Thyroid gland (tissue), 4 donors: Measurements from ENCODE around the gene LZIC. TPM values are rescaled to one million over a fixed set of nuclear protein-coding genes. Genes with fewer than 3 reads are reported as not detected.

Experiments used
- DNase-seq, 2 donors: peaks; one replicate each; pipeline ENCODE4 v3.0.0-alpha.2; 2019
- H3K27ac ChIP-seq, 3 donors: fragments of 200-600 bp; sonication (generic); 1 replicate in 2 of 3; 2 replicates in 1 of 3; pipeline ENCODE4 v1.5.1; 2016 to 2019; ENCODE audit warnings: mild to moderate bottlenecking in 1 of 3, moderate library complexity in 1 of 3
- H3K27me3 ChIP-seq: fragments of 200-600 bp; sonication (generic); one replicate; pipeline ENCODE4 v1.5.1; 2019
- H3K36me3 ChIP-seq, 2 donors: fragments of 200-600 bp; sonication (generic); one replicate each; pipeline ENCODE4 v1.5.1; 2016 to 2019
- H3K4me1 ChIP-seq, 2 donors: fragments of 200-600 bp; sonication (generic); one replicate each; pipeline ENCODE4 v1.5.1; 2017 to 2019
- H3K4me3 ChIP-seq, 3 donors: fragments of 200-600 bp; sonication (generic); replicated peaks in 1 of 3; 1 replicate in 2 of 3; 2 replicates in 1 of 3; pipeline ENCODE4 v1.5.1; 2016; ENCODE audit warnings: mild to moderate bottlenecking in 1 of 3
- H3K9me3 ChIP-seq: fragments of 200-600 bp; sonication (generic); one replicate; pipeline ENCODE4 v1.5.1; 2017
- CTCF ChIP-seq, 6 experiments: fragments of 200-600 bp in 3 of 6; fragments of 450-650 bp in 3 of 6; sonication (generic) in 3 of 6; IDR thresholded peaks; one replicate each; pipeline ENCODE4 v1.5.1; 2016 to 2019; ENCODE audit warnings: antibody characterized with exemption in 6 of 6, mild to moderate bottlenecking in 2 of 6, inconsistent platforms in 1 of 6, moderate library complexity in 1 of 6
- POLR2A ChIP-seq, 2 donors: fragments of 450-650 bp; IDR thresholded peaks; one replicate each; pipeline ENCODE4 v1.6.1; 2017; ENCODE audit warnings: antibody characterized with exemption in 2 of 2, mild to moderate bottlenecking in 2 of 2, moderate library complexity in 1 of 2
- WGBS, 2 donors: methylation state at CpG; one replicate each; pipeline ENCODE4 v1.1.5; 2017; 5-methylcytosine and 5-hydroxymethylcytosine counted together
- intact Hi-C: fragments of 100-400 bp; cut with DNase I; formaldehyde crosslinking; loops from one replicate; pipeline ENCODE4 v1.15.1; 2023
- total RNA-seq, 4 donors: library from RNA; depleted of rRNA; stranded (reverse); fragments of >200 nt; gene quantifications; one replicate each; pipeline ENCODE4 v1.2.3, GENCODE V29; 2016

The LZIC gene
- total RNA-seq, 4 donors from 2014 or later = 23.0 to 42.7 (median 34.1) TPM

- Histone ChIP-seq H3K4me3 (peak overlapping the region; percentile 63 to 67 (median 63)), H3K27me3 (no peaks in the 10 kb centered on the region), H3K36me3 (no peaks in the 10 kb centered on the region), H3K27ac (peak overlapping the region; percentile 75 to 84 (median 80)), H3K4me1 (peaks cover 10 to 18% of the 10 kb centered on the region in 2 donors), H3K9me3 (no peaks in the 10 kb centered on the region)
- intact Hi-C loops = loop anchor here (5.0 kb wide), 1 partner anchor 90 kb away; the partner anchor contains the start of gene UBE4B
- DNase-seq = peak in 1 of 2 donors; percentile 12
- 0 to 1% methylated on average over 14 of the region's 14 CpGs for WGBS, 2 donors
- TF ChIP-seq CTCF (IDR thresholded peaks at IDR 0.05) (peak in 5 of 6 experiments; percentile 26 to 64 (median 56)), POLR2A (IDR thresholded peaks at IDR 0.05) (no peak)
Observed at GRCh38 chr1:9942399-9942938, 722 bp downstream of the LZIC start.

GRCh38 chr1:9929431-9930385 is 13.5 kb downstream of the LZIC start:
- DNase-seq = no peak
- WGBS, 2 donors = 80 to 81% methylated on average over 15 of the region's 15 CpGs
- H3K27ac ChIP-seq = no peak overlapping the region
- no peaks in the 10 kb centered on the region for H3K27me3 ChIP-seq
- H3K9me3 ChIP-seq = no peaks in the 10 kb centered on the region
- intact Hi-C loops = no loop called here
- H3K4me3 ChIP-seq = no peak overlapping the region
- no peaks in the 10 kb centered on the region for H3K4me1 ChIP-seq
- H3K36me3 ChIP-seq = peaks cover 15 to 16% of the 10 kb centered on the region in 2 donors
- no peak for TF ChIP-seq POLR2A (IDR thresholded peaks at IDR 0.05)
- TF ChIP-seq CTCF (IDR thresholded peaks at IDR 0.05) = no peak

GRCh38 chr1:9927259-9927658 is 15.9 kb downstream of the LZIC start:
- intact Hi-C loops = no loop called here
- Histone ChIP-seq H3K4me3 (no peak overlapping the region), H3K4me1 (peaks cover 0 to 9% of the 10 kb centered on the region in 2 donors), H3K27ac (no peak overlapping the region), H3K9me3 (no peaks in the 10 kb centered on the region), H3K27me3 (no peaks in the 10 kb centered on the region), H3K36me3 (peaks cover 8% of the 10 kb centered on the region in 2 donors)
- TF ChIP-seq POLR2A (IDR thresholded peaks at IDR 0.05) = no peak
- no peak for TF ChIP-seq CTCF (IDR thresholded peaks at IDR 0.05)
- 86 to 87% methylated on average over 5 of the region's 5 CpGs for WGBS, 2 donors
- no peak for DNase-seq

- TF ChIP-seq CTCF (IDR thresholded peaks at IDR 0.05) (no peak), POLR2A (IDR thresholded peaks at IDR 0.05) (no peak)
- Histone ChIP-seq H3K27ac (peak overlapping the region in 2 of 3 donors; percentile 53 to 60), H3K9me3 (no peaks in the 10 kb centered on the region), H3K4me1 (peaks cover 0 to 21% of the 10 kb centered on the region in 2 donors), H3K36me3 (no peaks in the 10 kb centered on the region), H3K27me3 (no peaks in the 10 kb centered on the region), H3K4me3 (no peak overlapping the region)
- WGBS, 2 donors = 47 to 54% methylated on average over 5 of the region's 5 CpGs
- intact Hi-C loops = no loop called here
- peak; percentile 38 to 49 for DNase-seq
Observed at GRCh38 chr1:9922342-9922741, 20.8 kb downstream of the LZIC start.

GRCh38 chr1:9920606-9921005 is 22.6 kb downstream of the LZIC start:
- Histone ChIP-seq H3K27ac (peak overlapping the region in 1 of 3 donors; percentile 25), H3K27me3 (no peaks in the 10 kb centered on the region), H3K36me3 (no peaks in the 10 kb centered on the region), H3K4me3 (no peak overlapping the region), H3K9me3 (no peaks in the 10 kb centered on the region), H3K4me1 (peaks cover 0 to 21% of the 10 kb centered on the region in 2 donors)
- intact Hi-C loops = no loop called here
- TF ChIP-seq CTCF (IDR thresholded peaks at IDR 0.05) (no peak), POLR2A (IDR thresholded peaks at IDR 0.05) (no peak)
- 64 to 89% methylated on average over 5 of the region's 5 CpGs for WGBS, 2 donors
- DNase-seq = peak; percentile 55 to 66
